NT2/D1 (cell line): ENCODE measurements around the gene HBEGF.

ENCODE experiments used
- SUZ12 ChIP-seq: IDR thresholded peaks from 2 replicates; pipeline ENCODE4 v1.6.1; 2011; ENCODE audit not compliant: insufficient read length, insufficient read depth; ENCODE audit errors: extremely low read depth
- YY1 ChIP-seq: IDR thresholded peaks from 2 replicates; pipeline ENCODE4 v1.6.1; 2011; ENCODE audit not compliant: insufficient read length, insufficient read depth

GRCh38 chr5:140360101-140360500 is 13.7 kb upstream of the HBEGF start, which contains the start of gene SLC4A9:
- TF ChIP-seq YY1 (no peak), SUZ12 (no peak)
